Bronchial epithelial cell (primary cell): ENCODE measurements around the gene MYLK2. TPM values are rescaled to one million over a fixed set of nuclear protein-coding genes. Genes with fewer than 3 reads are reported as not detected.
A peak's percentile ranks its signal among the peaks of the same experiment; 100 is the strongest.

Source experiments
- DNase-seq: peaks from one replicate; pipeline ENCODE4 v3.0.0-alpha.2; 2010; ENCODE audit warnings: low read depth
- FAIRE-seq: peaks from 2 replicates; lab custom pipeline; 2011; peaks lifted over from hg19 to GRCh38; lab: Jason Lieb, UNC
- H3K27me3 ChIP-seq: 2 replicates; pipeline ENCODE4 v1.5.1; 2011; ENCODE audit warnings: low read length; ENCODE audit not compliant: control insufficient read depth, insufficient read depth
- H3K36me3 ChIP-seq: 2 replicates; pipeline ENCODE4 v1.5.1; 2011; ENCODE audit warnings: low read length; ENCODE audit not compliant: control insufficient read depth, insufficient read depth
- H3K4me3 ChIP-seq: 2 replicates; pipeline ENCODE4 v1.5.1; 2011; ENCODE audit warnings: mild to moderate bottlenecking, low read depth, low read length, control low read depth
- CTCF ChIP-seq: IDR thresholded peaks from 2 replicates; pipeline ENCODE4 v1.5.1; 2011; ENCODE audit warnings: mild to moderate bottlenecking, moderate library complexity, low read length, control low read depth, inconsistent platforms; ENCODE audit not compliant: insufficient read depth, severe bottlenecking
- total RNA-seq: library from RNA; depleted of rRNA; stranded (reverse); fragments of >200 nt; gene quantifications from 2 replicates; pipeline ENCODE4 v1.2.1, GENCODE V29; 2014

The MYLK2 gene
- total RNA-seq, 1 donor from 2014 or later: not detected

GRCh38 chr20:31781945-31782344 lies 37.2 kb upstream of the MYLK2 start:
- DNase-seq (no peak), FAIRE-seq (no peak)
- Histone ChIP-seq H3K36me3 (peaks cover 2% of the 10 kb centered on the region), H3K4me3 (no peak overlapping the region), H3K27me3 (no peaks in the 10 kb centered on the region)
- no peak for TF ChIP-seq CTCF

GRCh38 chr20:31784354-31785044 lies 34.7 kb upstream of the MYLK2 start:
- H3K36me3 ChIP-seq: peaks cover 2% of the 10 kb centered on the region

GRCh38 chr20:31785089-31785488 lies 34.1 kb upstream of the MYLK2 start:
- TF ChIP-seq CTCF: no peak
- FAIRE-seq (no peak), DNase-seq (peak; percentile 29)
- no peak overlapping the region for H3K4me3 ChIP-seq
- H3K27me3 ChIP-seq: no peaks in the 10 kb centered on the region
- peaks cover 2% of the 10 kb centered on the region for H3K36me3 ChIP-seq

More at GRCh38 chr20:31784354-31785044, 34.7 kb upstream of the MYLK2 start:
- TF ChIP-seq CTCF: no peak
- Histone ChIP-seq H3K27me3 (no peaks in the 10 kb centered on the region), H3K4me3 (no peak overlapping the region)
- FAIRE-seq (no peak), DNase-seq (no peak)

GRCh38 chr20:31788578-31788977 lies 30.6 kb upstream of the MYLK2 start:
- no peak for TF ChIP-seq CTCF
- FAIRE-seq: no peak

GRCh38 chr20:31790401-31790800 lies 28.8 kb upstream of the MYLK2 start:
- Histone ChIP-seq H3K27me3 (no peaks in the 10 kb centered on the region), H3K36me3 (peaks cover 2% of the 10 kb centered on the region), H3K4me3 (no peak overlapping the region)
- FAIRE-seq (no peak), DNase-seq (no peak)
- no peak for TF ChIP-seq CTCF

More at GRCh38 chr20:31788578-31788977, 30.6 kb upstream of the MYLK2 start:
- DNase-seq: no peak
- Histone ChIP-seq H3K27me3 (no peaks in the 10 kb centered on the region), H3K4me3 (no peak overlapping the region), H3K36me3 (no peaks in the 10 kb centered on the region)

- FAIRE-seq: no peak
- no peaks in the 10 kb centered on the region for H3K27me3 ChIP-seq
Observed at GRCh38 chr20:31797364-31797763, 21.8 kb upstream of the MYLK2 start.

More at GRCh38 chr20:31797364-31797763, 21.8 kb upstream of the MYLK2 start:
- H3K36me3 ChIP-seq: peaks cover 5% of the 10 kb centered on the region
- TF ChIP-seq CTCF: no peak
- no peak for DNase-seq
- H3K4me3 ChIP-seq: no peak overlapping the region
